Keratinocyte (primary cell): ENCODE measurements around the gene FBXW12. TPM values are rescaled to one million over a fixed set of nuclear protein-coding genes. Genes with fewer than 3 reads are reported as not detected.

ENCODE experiments used
- DNase-seq: peaks from one replicate; pipeline ENCODE4 v3.0.0-alpha.2; 2011; ENCODE audit warnings: low read depth, missing footprints, low spot score
- FAIRE-seq: peaks from 2 replicates; lab custom pipeline; 2011; peaks lifted over from hg19 to GRCh38; lab: Jason Lieb, UNC
- H2AFZ ChIP-seq: 2 replicates; pipeline ENCODE4 v1.6.0; 2012; ENCODE audit warnings: low read length, control low read depth, inconsistent platforms; ENCODE audit not compliant: control insufficient read depth
- H3K27ac ChIP-seq: 2 replicates; pipeline ENCODE4 v1.5.1; 2011; ENCODE audit warnings: low read length; ENCODE audit not compliant: control insufficient read depth, insufficient read depth
- H3K27me3 ChIP-seq: 3 replicates; pipeline ENCODE4 v1.6.0; 2011; ENCODE audit warnings: low read length; ENCODE audit not compliant: control insufficient read depth, insufficient read depth; ENCODE audit errors: extremely low read depth
- H3K36me3 ChIP-seq, 2 experiments: 2 replicates in 1 of 2; 3 replicates in 1 of 2; pipeline ENCODE4 v1.5.1; 2011; ENCODE audit warnings: low read length in 2 of 2, mild to moderate bottlenecking in 1 of 2; ENCODE audit not compliant: control insufficient read depth in 2 of 2, insufficient read depth in 2 of 2; ENCODE audit errors: extremely low read depth in 1 of 2
- H3K4me1 ChIP-seq: 3 replicates; pipeline ENCODE4 v1.5.1; 2011; ENCODE audit warnings: low read length; ENCODE audit not compliant: control insufficient read depth, insufficient read depth; ENCODE audit errors: extremely low read depth
- H3K4me2 ChIP-seq: 3 replicates; pipeline ENCODE4 v1.6.0; 2011; ENCODE audit warnings: low read depth, low read length; ENCODE audit not compliant: control insufficient read depth, insufficient read depth; ENCODE audit errors: extremely low read depth
- H3K4me3 ChIP-seq, 3 experiments: fragments of 200-600 bp in 1 of 3; sonication (generic) in 1 of 3; 2 replicates in 2 of 3; 3 replicates in 1 of 3; pipeline ENCODE4 v1.5.1; 2011 to 2016; ENCODE audit warnings: low read length in 3 of 3, mild to moderate bottlenecking in 3 of 3, control low read depth in 2 of 3, inconsistent platforms in 1 of 3, low read depth in 1 of 3, mixed read lengths in 1 of 3, mixed run types in 1 of 3, moderate library complexity in 1 of 3; ENCODE audit not compliant: control insufficient read depth in 2 of 3, insufficient read depth in 2 of 3; ENCODE audit errors: extremely low read depth in 1 of 3
- H3K79me2 ChIP-seq: 2 replicates; pipeline ENCODE4 v1.6.0; 2012; ENCODE audit warnings: low read length; ENCODE audit not compliant: control insufficient read depth, insufficient read depth
- H3K9ac ChIP-seq: 3 replicates; pipeline ENCODE4 v1.6.0; 2011; ENCODE audit warnings: low read length; ENCODE audit not compliant: control insufficient read depth, insufficient read depth; ENCODE audit errors: extremely low read depth
- H3K9me1 ChIP-seq: 3 replicates; pipeline ENCODE4 v1.6.0; 2011; ENCODE audit warnings: low read length; ENCODE audit not compliant: control insufficient read depth, insufficient read depth; ENCODE audit errors: extremely low read depth
- H3K9me3 ChIP-seq: 2 replicates; pipeline ENCODE4 v1.5.1; 2012; ENCODE audit warnings: low read depth, low read length; ENCODE audit not compliant: control insufficient read depth
- H4K20me1 ChIP-seq: 3 replicates; pipeline ENCODE4 v1.6.0; 2011; ENCODE audit warnings: low read length; ENCODE audit not compliant: control insufficient read depth, insufficient read depth; ENCODE audit errors: extremely low read depth
- CTCF ChIP-seq, 3 experiments: IDR thresholded peaks in 1 of 3; conservative IDR thresholded peaks in 1 of 3; optimal IDR thresholded peaks in 1 of 3; 2 replicates in 2 of 3; 3 replicates in 1 of 3; pipeline versions ENCODE3 to v1.5.1; 2011; ENCODE audit warnings: low read length in 3 of 3, mild to moderate bottlenecking in 3 of 3, moderate library complexity in 2 of 3, control low read depth in 1 of 3, inconsistent platforms in 1 of 3; ENCODE audit not compliant: insufficient read depth in 2 of 3; ENCODE audit errors: extremely low read depth in 1 of 3
- EZH2 ChIP-seq: IDR thresholded peaks from one replicate; pipeline ENCODE4 v1.6.1; 2012; ENCODE audit warnings: inconsistent platforms, mild to moderate bottlenecking, low read length, moderate library complexity
- dilution Hi-C: fragments of 300-500 bp; cut with MboI; formaldehyde crosslinking; loops from one replicate; pipeline ENCODE4 v1.7.0; 2020; ENCODE audit warnings: low sequenced_read_pairs; ENCODE audit not compliant: extremely low pct_ligation_motif_present
- polyA plus RNA-seq, 5 experiments: library from polyadenylated mRNA; depleted of rRNA in 3 of 5; stranded (reverse) in 3 of 5; stranded (forward) in 1 of 5; unstranded in 1 of 5; fragments of >200 nt; gene quantifications; 1 replicate in 1 of 5; 2 replicates in 3 of 5; 3 replicates in 1 of 5; pipeline versions ENCODE4 v1.2.1 to v1.2.3, GENCODE V29; 2011 to 2012; ENCODE audit warnings: missing spikeins in 2 of 5, low read depth in 1 of 5, low replicate concordance in 1 of 5

The FBXW12 gene
- polyA plus RNA-seq, 1 donor (not counting 4 experiments of a cell fraction or from before 2014, with no cell fraction given) = not detected

- Histone ChIP-seq H3K9me1 (peaks cover 1% of the 10 kb centered on the region), H4K20me1 (peaks cover 14% of the 10 kb centered on the region), H3K36me3 (peaks cover 56 to 65% of the 10 kb centered on the region in 2 experiments), H3K27ac (no peak overlapping the region), H3K27me3 (no peaks in the 10 kb centered on the region), H2AFZ (no peak overlapping the region), H3K4me1 (peaks cover 13% of the 10 kb centered on the region), H3K4me3 (no peak overlapping the region), H3K4me2 (no peak overlapping the region), H3K79me2 (peaks cover 33% of the 10 kb centered on the region), H3K9me3 (no peaks in the 10 kb centered on the region), H3K9ac (no peak overlapping the region)
- no peak for TF ChIP-seq EZH2
- DNase-seq (no peak), FAIRE-seq (no peak)
- dilution Hi-C loops = no loop called here
Measured at GRCh38 chr3:48418651-48419050, 46.6 kb downstream of the FBXW12 start.

GRCh38 chr3:48419149-48419548, 47.1 kb downstream of the FBXW12 start:
- no peak overlapping the region for H3K4me3 ChIP-seq
- no peaks in the 10 kb centered on the region for H3K9me1 ChIP-seq
- H3K79me2 ChIP-seq = peaks cover 38% of the 10 kb centered on the region
- no peak for DNase-seq
- no peak overlapping the region for H3K27ac ChIP-seq
- H3K27me3 ChIP-seq = no peaks in the 10 kb centered on the region
- TF ChIP-seq EZH2 = no peak
- no peak for TF ChIP-seq CTCF (optimal IDR thresholded peaks at IDR 0.05 in 1 of 3, IDR thresholded peaks at IDR 0.05 in 1 of 3, conservative IDR thresholded peaks at IDR 0.05 in 1 of 3; ENCODE audit: extremely low read depth in 1 of 3, insufficient read depth in 2 of 3, low read length in 3 of 3)
- H4K20me1 ChIP-seq = peaks cover 14% of the 10 kb centered on the region
- H3K4me2 ChIP-seq = no peak overlapping the region
- H2AFZ ChIP-seq = no peak overlapping the region
- dilution Hi-C loops = no loop called here
- H3K9me3 ChIP-seq = no peaks in the 10 kb centered on the region
- peaks cover 9% of the 10 kb centered on the region for H3K4me1 ChIP-seq
- no peak overlapping the region for H3K9ac ChIP-seq
- FAIRE-seq = no peak
- peaks cover 54 to 65% of the 10 kb centered on the region in 2 experiments for H3K36me3 ChIP-seq

GRCh38 chr3:48419597-48419996, 47.6 kb downstream of the FBXW12 start:
- Histone ChIP-seq H3K27me3 (no peaks in the 10 kb centered on the region), H4K20me1 (peaks cover 14% of the 10 kb centered on the region), H3K4me3 (no peak overlapping the region), H3K9me1 (no peaks in the 10 kb centered on the region), H3K27ac (no peak overlapping the region), H3K79me2 (peaks cover 42% of the 10 kb centered on the region), H3K9me3 (no peaks in the 10 kb centered on the region), H3K4me2 (no peak overlapping the region), H2AFZ (no peak overlapping the region), H3K9ac (no peak overlapping the region), H3K4me1 (peaks cover 9% of the 10 kb centered on the region), H3K36me3 (peaks cover 50 to 65% of the 10 kb centered on the region in 2 experiments)
- DNase-seq = no peak
- no peak for FAIRE-seq
- no peak for TF ChIP-seq CTCF (optimal IDR thresholded peaks at IDR 0.05 in 1 of 3, IDR thresholded peaks at IDR 0.05 in 1 of 3, conservative IDR thresholded peaks at IDR 0.05 in 1 of 3; ENCODE audit: extremely low read depth in 1 of 3, insufficient read depth in 2 of 3, low read length in 3 of 3)
- dilution Hi-C loops = no loop called here
